SK-N-SH (cell line): ENCODE measurements around the gene MUC2. TPM values are rescaled to one million over a fixed set of nuclear protein-coding genes. Genes with fewer than 3 reads are reported as not detected.

Experiments
- CTCF ChIA-PET: fragments of 300-600, 350-600 bp; formaldehyde crosslinking; extraction: SDS; loops from one replicate; lab custom pipeline; 2021; lab: Yijun Ruan, JAX
- POLR2A ChIA-PET: fragments of 350-600 bp; sonication (Branson Sonifier 250); formaldehyde crosslinking; extraction: SDS; loops from one replicate; lab custom pipeline; 2020; ENCODE audit warnings: antibody characterized with exemption, inconsistent platforms; lab: Yijun Ruan, JAX
- DNase-seq: peaks from one replicate; pipeline ENCODE4 v3.0.0; 2012
- H2AFZ ChIP-seq: fragments of 200-600 bp; sonication (generic); 2 replicates; pipeline ENCODE4 v1.8.1; 2016; ENCODE audit warnings: antibody characterized with exemption, mild to moderate bottlenecking, low read depth
- H3F3A ChIP-seq: fragments of 200-600 bp; sonication (generic); replicated peaks from 2 replicates; pipeline ENCODE3; 2016; ENCODE audit warnings: antibody characterized with exemption, mild to moderate bottlenecking; ENCODE audit not compliant: insufficient read depth
- H3K27ac ChIP-seq, 2 experiments: fragments of 200-500 bp in 1 of 2; fragments of 200-600 bp in 1 of 2; sonication (Bioruptor generic) in 1 of 2; sonication (generic), shearing (Covaris generic) in 1 of 2; 2 replicates each; pipeline versions ENCODE4 v1.5.1 to v1.6.1; 2014 to 2016; ENCODE audit warnings: low read depth in 2 of 2, inconsistent platforms in 1 of 2, low read length in 1 of 2, mild to moderate bottlenecking in 1 of 2, mixed read lengths in 1 of 2
- H3K27me3 ChIP-seq: fragments of 200-600 bp; sonication (generic), shearing (Covaris generic); 2 replicates; pipeline ENCODE4 v1.6.1; 2016; ENCODE audit warnings: mixed run types; ENCODE audit not compliant: insufficient read depth
- H3K36me3 ChIP-seq, 2 experiments: fragments of 200-500 bp in 1 of 2; fragments of 200-600 bp in 1 of 2; sonication (Bioruptor generic) in 1 of 2; sonication (generic) in 1 of 2; replicated peaks in 1 of 2; 2 replicates each; pipeline versions ENCODE3 to v1.5.1; 2014 to 2016; ENCODE audit warnings: low read length in 1 of 2, mild to moderate bottlenecking in 1 of 2; ENCODE audit not compliant: insufficient read depth in 2 of 2, control insufficient read depth in 1 of 2
- H3K4me1 ChIP-seq, 2 experiments: fragments of 200-500 bp in 1 of 2; fragments of 200-600 bp in 1 of 2; sonication (Bioruptor generic) in 1 of 2; sonication (generic), shearing (Covaris generic) in 1 of 2; 2 replicates each; pipeline versions ENCODE4 v1.5.1 to v1.6.1; 2014 to 2016; ENCODE audit warnings: low read depth in 1 of 2, low read length in 1 of 2, mixed run types in 1 of 2; ENCODE audit not compliant: insufficient read depth in 2 of 2, control insufficient read depth in 1 of 2
- H3K4me2 ChIP-seq: fragments of 200-600 bp; sonication (generic), shearing (Covaris generic); 2 replicates; pipeline ENCODE4 v1.6.1; 2017; ENCODE audit warnings: mixed run types
- H3K4me3 ChIP-seq, 2 experiments: fragments of 200-500 bp in 1 of 2; fragments of 200-600 bp in 1 of 2; sonication (Bioruptor generic) in 1 of 2; sonication (generic), shearing (Covaris generic) in 1 of 2; 2 replicates each; pipeline versions ENCODE4 v1.5.1 to v1.8.1; 2014 to 2016; ENCODE audit warnings: low read depth in 2 of 2, inconsistent platforms in 1 of 2, low read length in 1 of 2, mild to moderate bottlenecking in 1 of 2, mixed read lengths in 1 of 2, moderate library complexity in 1 of 2
- H3K79me2 ChIP-seq: fragments of 200-600 bp; sonication (generic); 2 replicates; pipeline ENCODE4 v1.8.1; 2017; ENCODE audit warnings: mild to moderate bottlenecking; ENCODE audit not compliant: insufficient read depth
- H3K9ac ChIP-seq: fragments of 200-600 bp; sonication (generic); 2 replicates; pipeline ENCODE4 v1.6.1; 2017; ENCODE audit warnings: mixed run types
- H3K9me2 ChIP-seq: fragments of 200-600 bp; sonication (generic); 2 replicates; pipeline ENCODE4 v1.6.1; 2017; ENCODE audit warnings: mixed run types
- H3K9me3 ChIP-seq: fragments of 200-600 bp; sonication (generic); 2 replicates; pipeline ENCODE4 v1.6.1; 2017; ENCODE audit warnings: mixed run types, mild to moderate bottlenecking, moderate library complexity
- H4K20me1 ChIP-seq: fragments of 200-600 bp; sonication (generic); 2 replicates; pipeline ENCODE4 v1.6.1; 2017; ENCODE audit warnings: mild to moderate bottlenecking, mixed run types; ENCODE audit not compliant: insufficient read depth
- CHD2 ChIP-seq: fragments of 150-350 bp; IDR thresholded peaks from 2 replicates; pipeline ENCODE4 v1.6.1; 2018; ENCODE audit warnings: low read length; ENCODE audit not compliant: partially characterized antibody
- FOXM1 ChIP-seq: IDR thresholded peaks from 2 replicates; pipeline ENCODE4 v1.4.0; 2012; ENCODE audit warnings: low read depth, mild to moderate bottlenecking
- NFIC ChIP-seq: IDR thresholded peaks from 2 replicates; pipeline ENCODE4 v1.4.0; 2012; ENCODE audit warnings: borderline replicate concordance
- NRF1 ChIP-seq: IDR thresholded peaks from 2 replicates; pipeline ENCODE4 v1.6.1; 2012; ENCODE audit warnings: low read depth, mild to moderate bottlenecking, low read length
- POLR2AphosphoS5 ChIP-seq: IDR thresholded peaks from 2 replicates; pipeline ENCODE4 v1.6.1; 2012; ENCODE audit warnings: low read depth, low read length
- RAD21 ChIP-seq: IDR thresholded peaks from 2 replicates; pipeline ENCODE4 v1.6.1; 2012; ENCODE audit warnings: mild to moderate bottlenecking, low read length
- RFX5 ChIP-seq: IDR thresholded peaks from 2 replicates; pipeline ENCODE4 v1.6.1; 2012; ENCODE audit warnings: mild to moderate bottlenecking, improper control_type of control experiment, low read length
- RXRA ChIP-seq: IDR thresholded peaks from 2 replicates; pipeline ENCODE4 v1.4.0; 2012; ENCODE audit warnings: low read depth, mild to moderate bottlenecking, borderline replicate concordance
- SIN3A ChIP-seq: IDR thresholded peaks from 2 replicates; pipeline ENCODE4 v1.6.1; 2012; ENCODE audit warnings: low read depth, mild to moderate bottlenecking, low read length, moderate library complexity, borderline replicate concordance
- SMC3 ChIP-seq: IDR thresholded peaks from 2 replicates; pipeline ENCODE4 v1.6.1; 2012; ENCODE audit warnings: low read depth, low read length, improper control_type of control experiment
- TEAD4 ChIP-seq: IDR thresholded peaks from 2 replicates; pipeline ENCODE4 v1.4.0; 2012; ENCODE audit warnings: mild to moderate bottlenecking, borderline replicate concordance; ENCODE audit not compliant: insufficient read depth
- USF1 ChIP-seq: IDR thresholded peaks from 2 replicates; pipeline ENCODE4 v1.4.0; 2012; ENCODE audit warnings: low read depth, borderline replicate concordance
- USF2 ChIP-seq: fragments of 150-350 bp; IDR thresholded peaks from 2 replicates; pipeline ENCODE4 v1.6.1; 2017; ENCODE audit warnings: antibody characterized with exemption, low read length, low read depth, borderline replicate concordance
- WGBS: methylation state at CpG from one replicate; pipeline ENCODE4 v1.1.6; 2017; ENCODE audit warnings: low lambda C conversion rate; 5-methylcytosine and 5-hydroxymethylcytosine counted together
- polyA plus RNA-seq, 3 experiments: library from polyadenylated mRNA; depleted of rRNA; stranded (reverse); fragments of >200 nt; gene quantifications; 2 replicates each; pipeline ENCODE4 v1.2.3, GENCODE V29; 2012

MUC2 gene
- polyA plus RNA-seq, 1 of the 3 experiments (the other 2 are of a cell fraction), result not detected

- no peak for TF ChIP-seq RXRA
- no peak for TF ChIP-seq RFX5
- TF ChIP-seq SIN3A, result no peak
- TF ChIP-seq RAD21, result no peak
- no peak for TF ChIP-seq NRF1
- no peak for TF ChIP-seq POLR2AphosphoS5
- no peak for TF ChIP-seq SMC3
- no peak for TF ChIP-seq NFIC
- no peak for TF ChIP-seq CHD2
These were observed 42.3 kb upstream of the MUC2 start (continued) for GRCh38 chr11:1032310-1032891.

- whole genome bisulfite sequencing, result 82% methylated on average over 25 of the region's 38 CpGs
- Histone ChIP-seq H2AFZ (no peak overlapping the region), H3K27ac (no peak overlapping the region), H3K4me2 (no peak overlapping the region), H3K4me3 (no peak overlapping the region), H4K20me1 (no peaks in the 10 kb centered on the region), H3K9me2 (no peaks in the 10 kb centered on the region), H3K79me2 (no peaks in the 10 kb centered on the region), H3F3A (no peaks in the 10 kb centered on the region), H3K4me1 (no peaks in the 10 kb centered on the region), H3K9ac (no peak overlapping the region), H3K36me3 (no peaks in the 10 kb centered on the region), H3K27me3 (no peaks in the 10 kb centered on the region), H3K9me3 (no peaks in the 10 kb centered on the region)
- ChIA-PET CTCF (interaction anchor here (0.9 kb wide), 1 partner anchor 17 kb away, joined by 5 read pairs; no protein-coding TSS in a partner anchor), POLR2A (no interaction called here)
- DNase-seq, result no peak
- no peak for TF ChIP-seq RXRA
- no peak for TF ChIP-seq USF1
- no peak for TF ChIP-seq USF2
- TF ChIP-seq TEAD4, result no peak
- no peak for TF ChIP-seq SIN3A
- no peak for TF ChIP-seq NRF1
- TF ChIP-seq FOXM1, result no peak
These were observed 41.5 kb upstream of the MUC2 start for GRCh38 chr11:1033016-1033798.
